ENCODE results near the gene ZBTB32. TPM values are rescaled to one million over a fixed set of nuclear protein-coding genes. Genes with fewer than 3 reads are reported as not detected.

ZBTB32 gene
- total and polyA plus RNA-seq, 2 of the 8 experiments (the other 6 are each of a cell fraction or from before 2014, with no cell fraction given) = 0.11 to 0.50 TPM

DNA sequence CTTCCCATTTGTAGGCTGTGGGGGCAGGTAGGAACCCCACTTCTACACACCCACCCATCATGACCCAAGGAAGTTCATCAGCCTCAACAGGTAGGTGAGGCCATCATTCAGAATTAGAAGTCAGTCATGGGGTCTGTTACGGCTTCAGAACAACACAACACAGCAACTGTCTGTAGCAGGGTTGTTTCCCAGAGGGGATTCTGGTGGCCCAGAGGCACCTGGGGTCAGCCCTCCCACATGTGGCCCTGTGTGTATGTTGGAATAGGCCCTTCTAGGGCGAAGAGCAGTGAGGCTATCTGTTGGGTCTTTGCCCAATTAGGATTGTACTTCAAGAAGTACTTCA is 34.5 kb downstream of the ZBTB32 start:
- Histone ChIP-seq H3K36me3 (ENCODE audit: control insufficient read depth in 2 of 4, insufficient read depth in 4 of 4, low read length in 3 of 4) (peaks cover 11 to 32% (median 18%) of the 10 kb centered on the region in 4 experiments; a peak in 6 of 8 replicates), H3K27ac (ENCODE audit: low read depth, low read length) (no peak overlapping the region), H3K79me1 (ENCODE audit: low read depth, low read length) (no peaks in the 10 kb centered on the region; the same call in 1 of the 2 replicates), H2BK5ac (ENCODE audit: low read depth, low read length) (no peak overlapping the region), H3K4ac (replicated peaks; ENCODE audit: insufficient read length, low read depth, low read length) (no peak overlapping the region), H3K18ac (ENCODE audit: extremely low read depth, low read length) (no peak overlapping the region), H3K4me3 (ENCODE audit: extremely low read depth in 1 of 4, insufficient read depth in 2 of 4, low read depth in 3 of 4, low read length in 4 of 4) (no peak overlapping the region), H3K23me2 (ENCODE audit: low read depth, low read length) (peaks cover 10% of the 10 kb centered on the region; the same call in 1 of the 2 replicates), H4K8ac (ENCODE audit: extremely low read depth, insufficient read depth, low read length) (no peak overlapping the region), H2BK15ac (ENCODE audit: low read length) (no peak overlapping the region), H3K4me1 (replicated peaks in 1 of 4; ENCODE audit: control insufficient read depth in 3 of 4, insufficient read depth in 4 of 4, low read length in 3 of 4) (peaks cover 0 to 3% (median 0%) of the 10 kb centered on the region in 4 experiments; a peak in 2 of 7 replicates), H4K5ac (ENCODE audit: insufficient read length, low read depth, low read length) (no peak overlapping the region), H4K91ac (replicated peaks; ENCODE audit: insufficient read length, low read length) (no peak overlapping the region), H3K79me2 (ENCODE audit: control insufficient read depth in 1 of 2, insufficient read depth in 2 of 2, low read length in 2 of 2) (no peaks in the 10 kb centered on the region), H3K56ac (replicated peaks; ENCODE audit: insufficient read length, low read depth, low read length) (no peak overlapping the region), H2BK12ac (ENCODE audit: low read depth, low read length) (no peak overlapping the region), H3K9me3 (ENCODE audit: insufficient read depth in 2 of 2, low read depth in 1 of 2, low read length in 1 of 2) (no peaks in the 10 kb centered on the region), H3K23ac (ENCODE audit: insufficient read length) (no peak overlapping the region), H2AFZ (ENCODE audit: low read length) (no peak overlapping the region), H2BK20ac (ENCODE audit: low read length) (no peak overlapping the region), H3K4me2 (ENCODE audit: insufficient read depth in 1 of 2, low read depth in 2 of 2, low read length in 2 of 2) (no peak overlapping the region; a peak in 1 of 4 replicates), H3K14ac (ENCODE audit: insufficient read length) (no peak overlapping the region), H3K9ac (replicated peaks in 1 of 4; ENCODE audit: extremely low read depth in 1 of 4, low read depth in 3 of 4, low read length in 3 of 4) (no peak overlapping the region), H4K20me1 (replicated peaks in 1 of 2; ENCODE audit: control insufficient read depth in 1 of 2, insufficient read depth in 2 of 2, low read length in 2 of 2) (peaks cover 0 to 14% of the 10 kb centered on the region in 2 experiments), H3K27me3 (replicated peaks in 1 of 4; ENCODE audit: control insufficient read depth in 3 of 4, extremely low read depth in 1 of 4, insufficient read depth in 3 of 4, low read length in 3 of 4) (no peaks in the 10 kb centered on the region), H2AK5ac (ENCODE audit: low read depth, low read length) (no peak overlapping the region), H2BK120ac (replicated peaks; ENCODE audit: low read depth, low read length) (no peak overlapping the region)
- DNase-seq (ENCODE audit: low read depth in 1 of 2, low spot score in 2 of 2) (no peak), FAIRE-seq (no peak)
- WGBS, 2 experiments (ENCODE audit: extremely low coverage in 1 of 2, insufficient coverage in 1 of 2, insufficient read length in 1 of 2, insufficient replicate concordance in 2 of 2, low coverage in 1 of 2, low lambda C conversion rate in 2 of 2, missing lambda C conversion rate in 1 of 2) = 92% methylated on average over 2 of the region's 2 CpGs; no CpG with 5 or more reads in 1 of the 2 experiments
- TF ChIP-seq CBX8 (IDR thresholded peaks at IDR 0.05; ENCODE audit: borderline replicate concordance, low read depth, low read length) (no peak), RBBP5 (IDR thresholded peaks at IDR 0.05; ENCODE audit: borderline replicate concordance, low read depth, low read length) (no peak), JUN (IDR thresholded peaks at IDR 0.05; ENCODE audit: low read depth, low read length) (no peak), FOSL1 (IDR thresholded peaks at IDR 0.05; ENCODE audit: insufficient read depth, low read depth, low read length) (no peak), POLR2AphosphoS5 (IDR thresholded peaks at IDR 0.05; ENCODE audit: low read depth, low read length) (no peak), GTF2F1 (IDR thresholded peaks at IDR 0.05; ENCODE audit: borderline replicate concordance, low read depth, low read length) (no peak), BRCA1 (IDR thresholded peaks at IDR 0.05; ENCODE audit: low read depth, low read length) (no peak), SP1 (IDR thresholded peaks at IDR 0.05; ENCODE audit: low read depth, low read length) (no peak), SIX5 (IDR thresholded peaks at IDR 0.05; ENCODE audit: low read depth, low read length) (no peak), CHD1 (IDR thresholded peaks at IDR 0.05; ENCODE audit: low read depth, low read length) (no peak), RNF2 (IDR thresholded peaks at IDR 0.05; ENCODE audit: borderline replicate concordance, low read depth, low read length, missing control alignments, poor library complexity, severe bottlenecking) (no peak), KDM1A (IDR thresholded peaks at IDR 0.05; ENCODE audit: borderline replicate concordance, low read length) (no peak), POLR2A (IDR thresholded peaks at IDR 0.05; ENCODE audit: control extremely low read depth in 1 of 2, low read depth in 2 of 2, low read length in 2 of 2) (no peak), KDM5A (IDR thresholded peaks at IDR 0.05; ENCODE audit: low read length) (no peak)
- POLR2A ChIA-PET (ENCODE audit: partially characterized antibody) = interaction anchor here (1.9 to 7.6 kb wide), 9 partner anchors 8 to 131 kb away, joined by 5 to 54 read pairs (median 12); partner anchors contain the start of genes HSPB6 and LIN37
- CTCF ChIA-PET (ENCODE audit: partially characterized antibody) = interaction anchor here (1.4 to 8.9 kb wide), 2 partner anchors 15 to 44 kb away, joined by 5 to 80 read pairs; no protein-coding TSS in a partner anchor
